Measurements from ENCODE around the gene ACOT8.

DNA sequence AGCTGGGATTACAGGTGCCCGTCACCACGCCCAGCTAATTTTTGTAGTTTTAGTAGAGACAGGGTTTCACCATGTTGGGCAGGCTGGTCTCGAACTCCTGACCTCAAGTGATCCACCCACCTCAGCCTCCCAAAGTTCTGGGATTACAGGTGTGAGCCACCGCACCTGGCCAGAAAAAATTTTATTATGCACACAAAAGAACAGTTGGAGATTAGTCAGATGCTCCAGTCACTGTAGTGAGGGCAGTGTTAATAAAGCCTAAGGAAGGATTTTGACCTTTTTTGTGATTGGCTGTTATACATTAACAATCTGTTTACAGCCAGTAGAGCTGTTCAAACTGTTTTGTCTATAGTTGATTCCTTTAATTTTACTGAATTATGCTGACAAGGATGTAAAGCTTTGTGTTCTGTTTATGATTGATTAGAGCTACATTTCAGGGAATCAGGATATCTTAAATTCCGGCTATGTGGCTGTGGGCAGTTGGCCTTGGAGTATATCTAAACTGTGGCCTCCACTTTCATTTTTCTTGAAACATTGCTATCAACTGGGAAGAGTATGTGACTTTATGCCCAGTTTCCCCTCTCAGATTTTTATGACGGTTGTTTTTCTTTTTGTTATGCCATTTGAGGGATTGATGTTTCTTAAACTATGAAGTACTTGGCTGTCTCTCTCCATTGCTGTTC is 10.1 kb upstream of the ACOT8 start:
- TF ChIP-seq, protein P1, sequence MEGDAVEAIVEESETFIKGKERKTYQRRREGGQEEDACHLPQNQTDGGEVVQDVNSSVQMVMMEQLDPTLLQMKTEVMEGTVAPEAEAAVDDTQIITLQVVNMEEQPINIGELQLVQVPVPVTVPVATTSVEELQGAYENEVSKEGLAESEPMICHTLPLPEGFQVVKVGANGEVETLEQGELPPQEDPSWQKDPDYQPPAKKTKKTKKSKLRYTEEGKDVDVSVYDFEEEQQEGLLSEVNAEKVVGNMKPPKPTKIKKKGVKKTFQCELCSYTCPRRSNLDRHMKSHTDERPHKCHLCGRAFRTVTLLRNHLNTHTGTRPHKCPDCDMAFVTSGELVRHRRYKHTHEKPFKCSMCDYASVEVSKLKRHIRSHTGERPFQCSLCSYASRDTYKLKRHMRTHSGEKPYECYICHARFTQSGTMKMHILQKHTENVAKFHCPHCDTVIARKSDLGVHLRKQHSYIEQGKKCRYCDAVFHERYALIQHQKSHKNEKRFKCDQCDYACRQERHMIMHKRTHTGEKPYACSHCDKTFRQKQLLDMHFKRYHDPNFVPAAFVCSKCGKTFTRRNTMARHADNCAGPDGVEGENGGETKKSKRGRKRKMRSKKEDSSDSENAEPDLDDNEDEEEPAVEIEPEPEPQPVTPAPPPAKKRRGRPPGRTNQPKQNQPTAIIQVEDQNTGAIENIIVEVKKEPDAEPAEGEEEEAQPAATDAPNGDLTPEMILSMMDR (IDR thresholded peaks at IDR 0.05; ENCODE audit: borderline replicate concordance, extremely low read depth, low read length, poor library complexity, severe bottlenecking), result no peak
- TF ChIP-seq EZH2 (IDR thresholded peaks at IDR 0.05; ENCODE audit: borderline replicate concordance, low read depth, low read length, severe bottlenecking), result no peak
